NCI-H1092 treated with DMSO at 0.1 percent for 48 hours (cell line): Measurements from ENCODE around the gene PDE9A.

ENCODE experiments used
- DNase-seq: peaks from one replicate; lab custom pipeline; 2025; lab: John Stamatoyannopoulos, UW

PDE9A gene

GRCh38 chr21:42672699-42673458, 19.5 kb downstream of the PDE9A start:
- no peak for DNase-seq

DNA sequence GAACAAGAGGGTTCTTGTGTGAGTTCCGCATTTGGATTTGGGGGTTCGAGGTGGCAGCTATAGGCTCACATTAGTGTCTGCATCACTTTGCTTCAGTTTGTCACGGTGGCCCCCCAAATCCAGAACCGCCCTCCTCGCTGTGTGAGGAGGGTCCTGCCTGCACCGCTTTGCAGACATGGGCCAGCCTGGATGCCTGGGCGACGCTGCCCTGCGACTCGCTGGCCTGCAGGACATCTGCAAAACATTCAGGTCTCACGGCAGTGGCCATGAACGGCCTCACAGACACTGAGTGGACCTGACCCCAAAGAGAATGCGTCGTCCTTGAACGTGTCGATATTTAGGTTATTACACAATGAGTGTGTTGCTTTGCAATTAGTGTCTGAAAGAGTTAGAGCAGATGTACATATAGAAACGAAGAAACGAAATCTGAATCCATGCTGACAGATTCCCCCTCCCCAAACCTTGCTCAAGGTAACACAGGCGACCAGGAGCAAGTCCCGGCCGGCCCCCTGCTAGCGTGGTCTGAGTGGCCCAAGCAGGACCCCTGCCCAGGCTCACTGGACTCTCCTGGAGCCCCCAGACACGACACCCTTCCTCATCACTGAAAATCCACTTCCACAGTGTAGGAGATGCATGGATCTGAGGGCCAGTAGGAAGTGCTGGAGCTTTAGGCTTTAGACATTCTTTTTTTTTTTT, 20.4 kb downstream of the PDE9A start:
- no peak for DNase-seq

DNA sequence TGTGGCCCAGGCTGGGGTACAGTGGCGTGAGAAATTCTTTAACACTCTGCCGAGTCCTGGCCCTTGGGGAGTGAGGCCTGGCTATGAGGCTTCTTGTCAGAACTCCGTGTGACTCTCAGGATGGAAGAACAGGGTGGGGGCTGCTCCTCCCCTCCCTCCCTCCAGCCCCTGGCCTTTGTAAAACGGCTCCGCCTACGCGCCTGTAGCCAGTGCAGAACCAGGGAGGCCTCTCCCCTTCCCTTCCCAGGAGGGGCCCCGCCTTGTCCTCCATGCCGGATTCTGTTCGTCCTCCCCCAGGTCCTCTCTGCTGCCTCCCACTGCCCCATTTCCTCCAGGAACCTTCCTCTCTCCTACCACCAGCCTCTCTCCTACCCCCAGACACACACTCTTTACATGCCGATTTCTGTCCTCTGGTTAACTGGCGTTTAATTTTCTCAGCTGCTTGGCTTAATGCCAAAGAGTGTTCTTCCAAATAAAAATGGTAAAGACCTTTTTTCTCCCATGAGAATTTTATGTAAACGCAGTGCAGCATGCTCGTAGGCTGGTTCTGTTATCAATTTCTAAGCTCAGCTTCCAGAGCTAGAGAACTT, 21.0 kb downstream of the PDE9A start:
- DNase-seq, result peak; percentile 47

- no peak for DNase-seq
Measured at GRCh38 chr21:42675403-42675802, 22.0 kb downstream of the PDE9A start.

DNA sequence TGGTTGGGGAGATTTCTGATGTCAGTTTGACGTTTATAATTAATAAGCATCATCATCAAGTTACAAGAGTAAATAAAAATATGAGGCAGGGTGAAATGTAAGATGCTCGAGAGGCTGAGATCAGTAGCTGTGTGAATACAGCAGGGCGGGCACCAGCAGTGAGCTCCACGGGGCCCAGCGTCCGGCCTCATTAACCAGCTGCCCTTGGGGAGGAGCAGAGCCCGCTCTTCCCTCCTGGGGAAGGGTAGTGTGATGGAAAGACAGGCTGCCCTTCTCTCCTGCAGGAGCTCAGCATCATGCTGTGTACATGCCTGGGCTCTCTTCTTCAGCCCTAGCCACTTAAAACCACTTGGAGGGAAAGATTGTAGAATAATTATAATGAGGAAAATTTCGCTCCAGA, 23.4 kb downstream of the PDE9A start:
- no peak for DNase-seq

DNA sequence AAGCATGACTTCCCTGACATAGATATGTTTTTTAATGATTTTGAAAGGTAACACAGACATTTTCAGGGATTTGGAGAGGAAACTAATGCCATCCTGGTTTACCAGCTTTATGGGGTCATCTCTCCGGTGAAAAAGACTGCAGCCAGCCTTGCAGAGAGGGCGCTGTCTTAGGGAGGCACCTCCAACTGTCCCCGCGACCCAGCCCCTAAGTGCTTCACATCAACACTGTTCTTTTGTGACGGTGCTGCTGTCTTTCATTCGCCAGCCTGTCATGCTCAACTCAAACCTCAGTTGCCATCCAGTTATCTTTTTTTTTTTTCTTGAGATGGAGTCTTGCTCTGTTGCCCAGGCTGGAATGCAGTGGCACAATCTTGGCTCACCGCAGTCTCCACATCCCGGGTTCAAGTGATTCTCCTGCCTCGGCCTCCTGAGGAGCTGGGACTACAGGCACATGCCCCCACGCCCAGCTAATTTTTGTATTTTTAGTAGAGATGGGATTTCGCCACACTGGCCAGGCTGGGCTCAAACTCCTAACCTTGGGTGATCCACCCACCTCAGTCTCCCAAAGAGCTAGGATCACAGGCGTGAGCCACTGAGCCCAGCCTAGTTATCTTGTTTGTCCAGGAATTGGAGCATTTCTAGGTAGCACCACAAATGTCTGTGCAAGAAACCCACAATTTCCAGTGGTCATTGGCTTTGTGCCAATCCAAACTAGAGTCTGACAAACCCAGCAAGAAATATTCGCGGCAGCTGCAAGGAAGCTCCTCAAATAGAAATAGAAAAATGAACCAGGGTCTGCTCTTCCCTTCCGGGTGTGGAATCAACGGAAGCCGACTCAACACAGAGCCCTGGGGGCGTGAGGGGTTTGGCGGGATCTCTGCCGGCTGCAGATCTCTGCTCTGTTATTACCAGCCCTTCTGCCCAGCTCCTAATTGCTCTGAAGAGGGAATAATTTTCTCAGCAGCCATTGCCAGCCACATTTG, 24.2 kb downstream of the PDE9A start:
- DNase-seq, result peak; percentile 59

DNA sequence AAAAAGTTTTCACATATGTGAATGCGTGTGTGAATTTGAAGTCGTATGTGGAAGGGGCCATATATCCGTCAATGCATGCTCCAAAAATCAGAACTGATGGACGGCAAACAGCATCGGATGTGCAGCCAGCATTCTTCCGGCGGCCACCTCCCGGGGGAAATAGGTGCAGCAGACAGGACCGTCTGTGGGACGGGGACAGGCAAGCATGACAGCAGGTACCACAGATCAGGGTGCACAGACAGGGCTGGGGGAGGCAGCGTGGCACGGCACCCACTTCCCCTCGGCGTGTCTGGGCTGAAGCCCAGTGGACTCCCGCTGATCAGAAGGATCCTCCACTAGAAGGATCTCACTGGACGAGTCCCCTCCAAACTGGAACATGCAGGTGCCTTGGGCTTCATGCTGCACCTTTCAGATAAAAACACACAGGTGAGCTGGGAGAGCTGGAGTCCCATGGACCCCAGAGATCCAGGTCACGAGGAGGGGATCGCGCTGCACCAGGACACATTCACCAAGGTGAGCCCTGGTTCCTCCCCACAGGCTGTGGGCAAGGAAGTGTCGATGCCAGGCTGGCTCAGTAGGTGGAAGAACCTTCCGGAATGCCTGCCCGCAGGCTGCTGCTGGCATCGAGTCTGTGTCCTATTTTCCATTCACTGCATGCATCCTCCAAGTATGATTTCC, 25.3 kb downstream of the PDE9A start:
- no peak for DNase-seq

GRCh38 chr21:42679319-42680057, 26.1 kb downstream of the PDE9A start:
- no peak for DNase-seq

DNA sequence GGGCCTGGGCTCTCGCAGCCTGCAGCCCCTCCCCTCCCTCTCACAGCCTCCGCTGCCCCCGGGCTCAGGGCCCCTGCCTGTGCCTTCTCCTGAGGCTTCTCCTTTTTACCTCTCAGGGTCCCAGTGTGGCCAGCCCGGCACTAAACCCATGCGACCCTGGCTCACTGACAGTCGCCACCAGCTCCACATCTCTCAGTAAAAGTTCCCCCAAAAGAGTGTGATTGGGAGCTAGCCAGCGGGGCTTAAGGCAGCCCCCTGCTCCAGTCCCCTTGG, 26.6 kb downstream of the PDE9A start:
- DNase-seq, result no peak

DNA sequence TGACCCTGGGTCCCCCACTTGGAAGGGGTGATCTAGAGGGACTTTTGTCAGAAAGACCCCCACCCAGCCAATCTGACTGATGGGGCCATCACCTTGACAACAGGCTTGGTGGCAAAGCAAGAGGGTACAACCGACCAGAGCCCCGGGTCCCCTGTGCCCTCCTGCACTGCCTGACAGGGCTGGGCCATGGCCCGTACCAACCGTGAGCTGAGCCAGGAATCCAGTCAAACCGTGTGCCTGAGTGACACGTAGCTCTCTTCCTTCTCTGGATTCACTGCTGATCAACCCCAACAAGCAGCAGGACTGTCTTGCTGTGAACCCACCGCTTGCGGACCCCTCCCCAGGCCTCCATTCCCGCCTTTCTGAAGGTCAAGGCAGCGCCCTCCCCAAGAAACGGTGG, 27.0 kb downstream of the PDE9A start:
- no peak for DNase-seq

DNA sequence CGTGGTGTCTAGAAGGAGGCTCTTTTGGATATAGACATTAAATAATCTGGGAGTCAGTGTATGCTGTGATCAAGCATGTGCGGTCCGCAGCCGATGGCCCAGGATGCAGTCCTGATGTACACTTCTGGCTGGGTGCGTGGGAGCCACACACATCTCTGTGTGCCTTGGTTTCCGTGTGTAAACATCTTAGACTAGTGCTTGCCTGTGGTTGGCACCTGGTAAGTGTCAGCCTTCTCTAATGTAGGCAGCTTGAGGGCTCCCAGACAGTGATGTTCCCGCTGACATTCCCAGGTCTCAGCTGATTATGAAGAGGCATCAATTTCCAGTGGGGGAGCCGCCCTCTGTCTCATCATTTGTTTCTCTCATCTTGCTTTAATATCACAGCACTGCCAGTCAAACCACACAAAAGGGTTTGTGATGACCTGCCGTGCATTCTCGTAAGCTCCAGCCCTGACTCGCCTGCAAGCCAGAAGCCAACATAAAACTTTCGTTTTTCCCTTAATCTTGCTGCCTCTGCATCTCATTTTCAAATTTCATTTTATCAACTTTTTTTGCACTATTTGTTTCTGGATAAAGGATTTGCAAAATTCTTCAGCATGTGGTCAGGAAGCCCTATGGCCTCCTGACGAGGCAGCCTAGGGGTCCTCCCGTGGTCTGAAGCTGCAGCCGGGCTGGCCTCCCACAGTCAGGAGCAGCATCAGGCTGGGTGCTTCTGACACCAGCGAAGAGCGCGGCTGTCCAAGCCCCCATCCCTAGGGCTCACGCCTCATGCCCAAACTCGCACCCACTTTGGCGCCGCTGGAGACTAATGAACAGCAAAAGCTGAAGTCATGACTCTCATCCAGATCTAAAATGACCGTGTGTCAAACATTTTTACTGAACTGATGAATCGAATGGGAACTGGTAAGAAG, 28.1 kb downstream of the PDE9A start:
- no peak for DNase-seq

DNA sequence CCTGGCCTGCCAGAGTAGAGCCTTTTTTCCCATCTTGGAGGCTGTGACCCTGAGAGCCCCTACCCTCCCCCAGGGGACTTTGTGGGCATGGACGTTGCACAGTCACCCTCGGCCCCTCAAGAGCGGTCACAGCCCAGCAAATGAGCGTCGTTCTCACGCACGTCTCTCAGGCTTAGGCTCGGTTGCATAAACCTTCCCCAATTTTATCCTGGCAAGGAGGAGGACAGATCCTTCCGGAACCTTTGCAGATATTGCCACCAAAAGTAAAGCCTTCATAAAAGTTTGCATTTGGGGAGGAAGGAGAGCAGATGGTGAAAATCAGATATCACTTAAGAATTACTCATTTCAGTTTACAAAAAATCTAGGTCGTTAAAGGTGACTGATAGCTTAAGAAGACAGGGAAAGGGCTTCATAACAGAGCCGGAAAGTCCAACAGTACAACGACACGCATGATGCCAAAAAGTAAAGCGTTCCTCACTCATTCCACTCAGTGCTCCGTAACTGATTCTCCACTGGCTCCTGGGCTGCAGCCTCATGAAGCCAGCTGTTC, 29.3 kb downstream of the PDE9A start:
- no peak for DNase-seq

- no peak for DNase-seq
Measured at GRCh38 chr21:42683371-42684108, 30.1 kb downstream of the PDE9A start.

DNA sequence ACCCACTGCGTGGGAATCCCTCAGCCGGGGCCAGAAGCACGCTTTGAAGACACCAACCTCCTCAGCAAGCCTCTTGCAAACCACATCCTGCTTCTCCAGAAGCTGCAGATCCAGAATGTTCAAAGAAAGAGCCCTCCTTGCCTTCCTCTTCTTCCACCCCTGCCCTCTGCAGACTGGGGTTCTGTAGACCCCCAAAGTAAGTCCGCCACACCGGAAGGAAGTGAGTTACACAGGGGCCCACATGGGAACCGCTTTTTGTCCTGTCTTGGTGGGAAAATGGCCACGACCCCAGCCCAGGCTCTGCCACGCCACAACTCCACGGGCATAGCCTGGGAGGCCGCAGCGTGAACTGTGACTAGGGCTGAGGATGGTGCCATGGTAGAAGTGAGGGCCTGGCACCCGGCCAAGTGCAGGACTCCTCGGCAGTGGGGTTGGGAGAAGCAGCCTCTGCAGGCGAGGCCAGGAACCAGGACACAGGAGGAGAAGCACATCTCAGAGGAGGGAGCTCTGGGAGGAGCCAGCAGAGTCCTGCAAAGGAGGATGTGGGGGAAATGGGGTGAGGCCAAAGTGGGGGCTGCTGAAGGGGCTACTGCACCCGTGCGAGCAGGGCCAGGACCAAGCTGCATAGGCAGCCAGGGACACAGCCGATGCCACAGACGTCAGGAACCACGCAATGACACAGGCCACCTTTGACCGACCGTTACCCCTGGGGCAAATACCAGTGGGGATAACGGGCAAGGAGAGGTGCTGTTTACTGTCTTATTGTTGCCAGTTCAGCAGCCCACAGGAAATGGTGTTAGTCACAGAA, 30.9 kb downstream of the PDE9A start:
- no peak for DNase-seq

DNA sequence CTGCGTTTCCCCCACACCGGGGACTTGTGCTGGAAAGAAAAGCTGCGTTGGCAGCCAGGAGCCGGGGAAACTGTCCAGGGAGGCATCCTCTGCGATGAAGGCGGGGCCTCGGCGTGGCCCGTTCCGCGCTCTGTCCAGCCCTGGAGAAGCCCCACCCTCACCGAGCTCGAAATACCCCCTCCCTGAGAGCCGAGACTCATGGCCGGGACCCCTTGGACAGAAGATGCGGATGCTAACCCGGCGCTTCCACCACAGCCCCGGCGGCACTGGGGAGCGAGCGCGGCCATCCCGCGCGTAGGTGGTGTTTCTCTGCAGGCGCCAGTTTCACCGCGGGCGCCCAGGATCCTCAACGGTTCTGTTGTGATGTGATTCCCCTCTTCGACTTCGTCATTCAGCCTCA, 31.6 kb downstream of the PDE9A start:
- DNase-seq, result no peak

- DNase-seq, result no peak
Measured at GRCh38 chr21:42685954-42686500, 32.6 kb downstream of the PDE9A start.

DNA sequence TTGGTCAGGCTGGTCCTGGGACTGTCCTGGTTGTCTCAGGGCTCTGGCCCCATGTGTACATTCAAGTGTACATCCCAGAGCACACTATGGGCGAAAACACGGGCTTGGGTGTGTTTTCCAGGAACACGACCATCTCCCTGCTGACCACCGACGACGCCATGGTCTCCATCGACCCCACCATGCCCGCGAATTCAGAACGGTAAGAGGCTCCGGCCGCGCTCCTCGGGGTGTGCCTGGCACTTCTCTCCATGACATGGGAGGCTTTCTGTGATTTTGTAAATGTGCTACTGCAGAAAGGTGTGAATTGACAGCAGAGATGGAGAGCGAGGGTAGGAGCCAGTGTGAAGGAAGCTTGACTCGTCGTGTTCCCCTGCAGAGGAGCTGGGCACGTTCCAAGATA, 34.4 kb downstream of the PDE9A start:
- no peak for DNase-seq
